ENCODE data around the gene TMEM236.

GRCh38 chr10:17709492-17709891 is 42.5 kb upstream of the TMEM236 start:
- no peak for TF ChIP-seq CTCF (conservative IDR thresholded peaks at IDR 0.05)
- TF ChIP-seq EZH2 (IDR thresholded peaks at IDR 0.05; ENCODE audit: low read depth): no peak

Data from PC-9 (cell line).